ENCODE data around the gene CEACAM6.
A peak's percentile ranks its signal among the peaks of the same experiment; 100 is the strongest.
"Not testable (repeated sequence)": the region's sequence is repeated elsewhere in the genome, so short reads cannot be mapped to it uniquely, and the experiment has no call there.

The CEACAM6 gene

GRCh38 chr19:41785653-41786052 is 30.3 kb downstream of the CEACAM6 start:
- TF ChIP-seq, protein P1, sequence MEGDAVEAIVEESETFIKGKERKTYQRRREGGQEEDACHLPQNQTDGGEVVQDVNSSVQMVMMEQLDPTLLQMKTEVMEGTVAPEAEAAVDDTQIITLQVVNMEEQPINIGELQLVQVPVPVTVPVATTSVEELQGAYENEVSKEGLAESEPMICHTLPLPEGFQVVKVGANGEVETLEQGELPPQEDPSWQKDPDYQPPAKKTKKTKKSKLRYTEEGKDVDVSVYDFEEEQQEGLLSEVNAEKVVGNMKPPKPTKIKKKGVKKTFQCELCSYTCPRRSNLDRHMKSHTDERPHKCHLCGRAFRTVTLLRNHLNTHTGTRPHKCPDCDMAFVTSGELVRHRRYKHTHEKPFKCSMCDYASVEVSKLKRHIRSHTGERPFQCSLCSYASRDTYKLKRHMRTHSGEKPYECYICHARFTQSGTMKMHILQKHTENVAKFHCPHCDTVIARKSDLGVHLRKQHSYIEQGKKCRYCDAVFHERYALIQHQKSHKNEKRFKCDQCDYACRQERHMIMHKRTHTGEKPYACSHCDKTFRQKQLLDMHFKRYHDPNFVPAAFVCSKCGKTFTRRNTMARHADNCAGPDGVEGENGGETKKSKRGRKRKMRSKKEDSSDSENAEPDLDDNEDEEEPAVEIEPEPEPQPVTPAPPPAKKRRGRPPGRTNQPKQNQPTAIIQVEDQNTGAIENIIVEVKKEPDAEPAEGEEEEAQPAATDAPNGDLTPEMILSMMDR (IDR thresholded peaks at IDR 0.05; ENCODE audit: control insufficient read depth, extremely low read depth, insufficient read depth) = peak; percentile 71
- peak; percentile 33 for DNase-seq (ENCODE audit: low read depth)
- H3K4me3 ChIP-seq (ENCODE audit: low read depth, low read length) = no peak overlapping the region

GRCh38 chr19:41787055-41787454 is 31.7 kb downstream of the CEACAM6 start:
- H3K4me3 ChIP-seq (ENCODE audit: low read depth, low read length) = no peak overlapping the region
- no peak for DNase-seq (ENCODE audit: low read depth)
- TF ChIP-seq, protein P1 (IDR thresholded peaks at IDR 0.05; ENCODE audit: control insufficient read depth, extremely low read depth, insufficient read depth) = no peak

DNA sequence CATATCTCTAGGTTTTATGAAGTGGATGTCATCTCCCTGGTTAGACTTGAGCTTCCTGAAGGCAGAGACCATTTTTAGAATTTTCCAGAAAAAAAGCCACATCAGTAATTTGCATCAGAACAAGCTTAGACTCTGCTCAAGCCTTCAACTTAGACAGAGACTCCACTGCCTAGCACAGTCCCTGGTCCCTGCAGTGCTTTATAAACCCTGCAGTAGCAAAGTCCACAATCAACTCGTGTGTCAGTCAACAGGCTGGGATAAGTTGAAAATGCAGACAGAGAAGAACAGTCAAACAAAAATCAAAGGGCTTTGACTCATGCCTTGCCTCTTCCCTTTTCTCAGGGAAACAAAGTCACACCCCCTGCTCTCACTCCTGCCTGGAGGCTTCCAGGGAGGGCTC is 33.2 kb downstream of the CEACAM6 start:
- H3K4me3 ChIP-seq (ENCODE audit: low read depth, low read length); DNase-seq (ENCODE audit: low read depth): not testable (repeated sequence)

GRCh38 chr19:41789053-41789452 is 33.7 kb downstream of the CEACAM6 start:
- DNase-seq (ENCODE audit: low read depth); H3K4me3 ChIP-seq (ENCODE audit: low read depth, low read length): not testable (repeated sequence)

- no peak for DNase-seq (ENCODE audit: low read depth)
Observed at GRCh38 chr19:41792513-41793413, 37.4 kb downstream of the CEACAM6 start.

GRCh38 chr19:41793414-41793727 is 38.0 kb downstream of the CEACAM6 start:
- no peak for DNase-seq (ENCODE audit: low read depth)
- H3K4me3 ChIP-seq (ENCODE audit: low read depth, low read length) = no peak overlapping the region
- TF ChIP-seq, protein P1 (IDR thresholded peaks at IDR 0.05; ENCODE audit: control insufficient read depth, extremely low read depth, insufficient read depth) = no peak

More at GRCh38 chr19:41792513-41793413, 37.4 kb downstream of the CEACAM6 start:
- no peak overlapping the region for H3K4me3 ChIP-seq (ENCODE audit: low read depth, low read length)
- TF ChIP-seq, protein P1 (IDR thresholded peaks at IDR 0.05; ENCODE audit: control insufficient read depth, extremely low read depth, insufficient read depth) = peak; percentile 49

GRCh38 chr19:41795031-41795461 is 39.7 kb downstream of the CEACAM6 start:
- H3K4me3 ChIP-seq (ENCODE audit: low read depth, low read length) = no peak overlapping the region
- TF ChIP-seq, protein P1 (IDR thresholded peaks at IDR 0.05; ENCODE audit: control insufficient read depth, extremely low read depth, insufficient read depth) = peak; percentile 51
- DNase-seq (ENCODE audit: low read depth) = no peak

DNA sequence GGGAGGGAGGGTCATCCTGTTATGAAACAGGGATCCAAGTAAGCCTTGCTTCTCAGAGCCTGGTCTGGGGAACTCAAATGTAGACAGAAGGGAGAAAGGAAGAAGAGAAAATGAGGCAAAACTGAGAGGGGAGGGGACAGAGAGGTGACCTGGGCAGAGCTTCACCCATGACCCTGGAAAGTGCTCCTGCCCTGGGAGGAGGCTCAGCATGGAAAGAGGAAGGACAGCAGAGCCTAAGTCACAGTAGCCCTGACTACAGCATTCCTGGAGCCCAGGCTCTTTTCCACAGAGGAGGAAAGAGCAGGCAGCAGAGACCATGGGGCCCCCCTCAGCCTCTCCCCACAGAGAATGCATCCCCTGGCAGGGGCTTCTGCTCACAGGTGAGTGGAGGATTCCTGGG is 41.0 kb downstream of the CEACAM6 start, which contains the start of gene CEACAM3:
Gene CEACAM3, plus strand, starts transcription at position 226 of the 400 bp plus-strand sequence. Its CDS starts 91 bp downstream, at position 317.
- H3K4me3 ChIP-seq (ENCODE audit: low read depth, low read length) = no peak within 1 kb of the TSS
- DNase-seq (ENCODE audit: low read depth) = no peak
- TF ChIP-seq, protein P1 (IDR thresholded peaks at IDR 0.05; ENCODE audit: control insufficient read depth, extremely low read depth, insufficient read depth) = no peak
